Activated CD8-positive, alpha-beta memory T cell treated with anti-CD3 and anti-CD28 coated beads for 24 hours (primary cell): ENCODE results near the gene ANGEL1.
A peak's percentile ranks its signal among the peaks of the same experiment; 100 is the strongest.

Experiments used
- DNase-seq: peaks from one replicate; pipeline ENCODE4 v3.0.0-alpha.2; 2020

The ANGEL1 gene

GRCh38 chr14:76812422-76813383, at the start of gene ANGEL1:
TSS of gene ANGEL1 (minus strand) at chr14:76812882. CDS start at chr14:76812827, 55 bp downstream.
- peak; percentile 99 for DNase-seq

GRCh38 chr14:76861574-76862255, 49.0 kb upstream of the ANGEL1 start:
- no peak for DNase-seq

- DNase-seq: no peak
Measured at GRCh38 chr14:76856769-76857168, 44.1 kb upstream of the ANGEL1 start.

- no peak for DNase-seq
Measured at GRCh38 chr14:76855066-76855465, 42.4 kb upstream of the ANGEL1 start.

- DNase-seq: no peak
Measured at GRCh38 chr14:76848879-76849278, 36.2 kb upstream of the ANGEL1 start.

- DNase-seq: no peak
Measured at GRCh38 chr14:76846331-76847047, 33.8 kb upstream of the ANGEL1 start.

GRCh38 chr14:76844223-76844622, 31.5 kb upstream of the ANGEL1 start:
- DNase-seq: peak; percentile 79

GRCh38 chr14:76842414-76842813, 29.7 kb upstream of the ANGEL1 start:
- no peak for DNase-seq

- no peak for DNase-seq
Measured at GRCh38 chr14:76837524-76837923, 24.8 kb upstream of the ANGEL1 start.

- no peak for DNase-seq
Measured at GRCh38 chr14:76836029-76836630, 23.4 kb upstream of the ANGEL1 start.

- DNase-seq: no peak
Measured at GRCh38 chr14:76834241-76834661, 21.6 kb upstream of the ANGEL1 start.

- no peak for DNase-seq
Measured at GRCh38 chr14:76833011-76833410, 20.3 kb upstream of the ANGEL1 start.

GRCh38 chr14:76832503-76832988, 19.9 kb upstream of the ANGEL1 start:
- DNase-seq: no peak

- no peak for DNase-seq
Measured at GRCh38 chr14:76830556-76830955, 17.9 kb upstream of the ANGEL1 start.

GRCh38 chr14:76829650-76830421, 17.2 kb upstream of the ANGEL1 start:
- no peak for DNase-seq

- no peak for DNase-seq
Measured at GRCh38 chr14:76829013-76829365, 16.3 kb upstream of the ANGEL1 start.

GRCh38 chr14:76828339-76829012, 15.8 kb upstream of the ANGEL1 start:
- no peak for DNase-seq

GRCh38 chr14:76827696-76828296, 15.1 kb upstream of the ANGEL1 start:
- DNase-seq: no peak

- no peak for DNase-seq
Measured at GRCh38 chr14:76826122-76826521, 13.4 kb upstream of the ANGEL1 start, which contains the start of gene LRRC74A. TSS of gene LRRC74A (plus strand) at chr14:76826408. CDS start at chr14:76826698, 290 bp downstream.

GRCh38 chr14:76820700-76821099, 8.0 kb upstream of the ANGEL1 start:
- DNase-seq: no peak
